ENCODE measurements around the gene SMARCD2.

The SMARCD2 gene

DNA sequence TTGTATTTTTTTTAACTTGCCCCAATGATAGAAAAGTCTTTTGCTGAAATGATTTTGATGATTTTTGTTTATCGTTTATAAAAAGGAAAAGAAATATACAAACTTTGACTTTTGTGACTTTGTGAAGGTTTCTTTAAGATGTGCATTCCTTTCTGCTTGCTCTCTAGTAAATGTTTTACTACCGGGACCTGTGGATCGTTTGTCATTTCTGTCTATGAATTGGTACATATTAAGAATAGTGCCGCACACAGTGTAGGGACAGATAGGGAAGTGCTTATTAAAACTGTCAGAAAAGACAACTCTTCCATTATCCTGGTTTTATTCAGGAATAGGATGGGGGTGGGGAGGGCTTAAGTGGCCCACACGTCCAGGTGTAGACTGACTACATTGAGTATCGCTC lies 23.4 kb downstream of the SMARCD2 start:
- no peak for TF ChIP-seq ZFX (IDR thresholded peaks at IDR 0.05; ENCODE audit: borderline replicate concordance)
- TF ChIP-seq, protein P1, sequence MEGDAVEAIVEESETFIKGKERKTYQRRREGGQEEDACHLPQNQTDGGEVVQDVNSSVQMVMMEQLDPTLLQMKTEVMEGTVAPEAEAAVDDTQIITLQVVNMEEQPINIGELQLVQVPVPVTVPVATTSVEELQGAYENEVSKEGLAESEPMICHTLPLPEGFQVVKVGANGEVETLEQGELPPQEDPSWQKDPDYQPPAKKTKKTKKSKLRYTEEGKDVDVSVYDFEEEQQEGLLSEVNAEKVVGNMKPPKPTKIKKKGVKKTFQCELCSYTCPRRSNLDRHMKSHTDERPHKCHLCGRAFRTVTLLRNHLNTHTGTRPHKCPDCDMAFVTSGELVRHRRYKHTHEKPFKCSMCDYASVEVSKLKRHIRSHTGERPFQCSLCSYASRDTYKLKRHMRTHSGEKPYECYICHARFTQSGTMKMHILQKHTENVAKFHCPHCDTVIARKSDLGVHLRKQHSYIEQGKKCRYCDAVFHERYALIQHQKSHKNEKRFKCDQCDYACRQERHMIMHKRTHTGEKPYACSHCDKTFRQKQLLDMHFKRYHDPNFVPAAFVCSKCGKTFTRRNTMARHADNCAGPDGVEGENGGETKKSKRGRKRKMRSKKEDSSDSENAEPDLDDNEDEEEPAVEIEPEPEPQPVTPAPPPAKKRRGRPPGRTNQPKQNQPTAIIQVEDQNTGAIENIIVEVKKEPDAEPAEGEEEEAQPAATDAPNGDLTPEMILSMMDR (IDR thresholded peaks at IDR 0.05), result no peak
- 0 out of 2 replicates have a peak overlapping the region, but pooled peaks have one; percentile 10 for H3K27ac ChIP-seq

DNA sequence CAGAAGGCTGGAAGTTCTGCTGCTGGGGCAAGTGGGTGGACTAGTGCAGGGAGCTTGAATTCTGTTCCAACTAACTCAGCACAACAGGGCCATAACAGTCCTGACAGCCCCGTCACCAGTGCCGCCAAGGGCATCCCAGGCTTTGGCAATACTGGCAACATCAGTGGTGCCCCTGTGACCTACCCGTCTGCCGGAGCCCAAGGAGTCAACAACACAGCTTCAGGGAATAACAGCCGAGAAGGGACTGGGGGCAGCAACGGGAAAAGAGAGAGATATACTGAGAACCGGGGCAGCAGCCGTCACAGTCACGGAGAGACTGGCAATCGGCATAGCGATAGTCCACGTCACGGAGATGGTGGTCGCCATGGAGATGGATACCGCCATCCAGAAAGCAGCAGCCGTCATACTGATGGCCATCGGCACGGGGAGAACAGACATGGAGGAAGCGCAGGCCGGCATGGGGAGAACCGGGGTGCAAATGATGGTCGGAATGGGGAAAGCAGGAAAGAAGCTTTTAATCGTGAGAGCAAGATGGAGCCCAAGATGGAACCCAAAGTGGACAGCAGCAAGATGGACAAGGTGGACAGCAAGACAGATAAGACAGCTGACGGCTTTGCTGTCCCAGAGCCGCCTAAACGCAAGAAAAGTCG lies 24.6 kb downstream of the SMARCD2 start:
- no peak overlapping the region for H3K27ac ChIP-seq
- TF ChIP-seq, protein P1 (IDR thresholded peaks at IDR 0.05), result no peak
- no peak for TF ChIP-seq ZFX (IDR thresholded peaks at IDR 0.05; ENCODE audit: borderline replicate concordance)

DNA sequence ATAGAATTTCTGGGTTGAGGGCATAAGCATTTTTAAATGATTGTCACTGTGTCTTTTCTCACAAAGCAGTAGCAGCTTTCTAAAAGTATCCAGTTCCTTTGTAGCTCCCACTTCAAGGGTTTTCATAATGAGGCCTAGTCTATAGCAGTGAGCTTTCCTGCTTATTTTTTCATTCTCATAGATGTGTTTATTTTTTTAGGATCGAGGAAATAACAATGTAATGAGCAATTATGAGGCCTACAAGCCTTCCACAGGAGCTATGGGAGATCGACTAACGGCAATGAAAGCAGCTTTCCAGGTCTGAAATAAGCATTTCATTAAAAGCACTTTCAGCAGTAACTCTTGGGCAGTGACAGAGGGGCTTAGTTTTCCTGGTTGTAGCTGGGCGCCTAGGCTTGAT lies 25.8 kb downstream of the SMARCD2 start:
- no peak overlapping the region for H3K27ac ChIP-seq
- TF ChIP-seq, protein P1 (IDR thresholded peaks at IDR 0.05), result no peak
- no peak for TF ChIP-seq ZFX (IDR thresholded peaks at IDR 0.05; ENCODE audit: borderline replicate concordance)

DNA sequence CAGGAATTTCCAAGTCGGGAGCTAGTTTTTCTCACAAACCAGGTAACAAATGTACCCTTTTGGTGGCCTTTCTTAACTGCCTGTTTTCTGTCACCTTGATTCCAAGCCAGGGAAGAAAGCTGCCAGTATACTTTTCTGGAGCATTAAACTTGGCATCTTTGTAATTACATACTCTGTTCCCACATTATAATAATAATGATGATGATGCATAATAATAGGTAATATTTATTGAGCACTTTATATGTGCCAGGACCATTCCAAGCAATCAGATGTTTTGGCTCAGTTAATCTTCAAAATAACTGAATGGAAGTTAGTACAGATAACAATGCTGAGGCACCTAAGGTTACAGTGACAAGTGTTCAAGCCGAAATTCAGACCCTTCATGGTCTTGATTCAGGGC lies 26.4 kb downstream of the SMARCD2 start:
- H3K27ac ChIP-seq, result no peak overlapping the region
- no peak for TF ChIP-seq ZFX (IDR thresholded peaks at IDR 0.05; ENCODE audit: borderline replicate concordance)
- TF ChIP-seq, protein P1 (IDR thresholded peaks at IDR 0.05), result no peak

DNA sequence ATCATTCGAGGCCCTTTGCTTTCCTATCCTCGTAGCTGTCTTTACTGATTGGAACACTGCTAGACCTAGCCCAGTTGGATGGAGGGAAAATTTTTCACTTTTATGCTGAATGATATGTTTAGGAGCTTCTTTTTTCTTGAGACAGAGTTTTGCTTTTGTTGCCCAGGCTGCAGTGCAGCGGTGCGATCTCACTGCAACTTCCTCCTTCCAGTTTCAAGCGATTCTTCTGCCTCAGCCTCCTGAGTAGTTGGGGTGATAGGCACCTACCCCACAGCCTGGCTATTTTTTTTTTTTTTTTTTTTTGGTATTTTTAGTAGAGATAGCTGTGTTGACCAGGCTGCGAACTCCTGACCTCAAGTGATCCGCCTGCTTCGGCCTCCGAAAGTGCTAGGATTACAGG lies 32.5 kb downstream of the SMARCD2 start:
- TF ChIP-seq ZFX (IDR thresholded peaks at IDR 0.05; ENCODE audit: borderline replicate concordance), result no peak
- TF ChIP-seq, protein P1 (IDR thresholded peaks at IDR 0.05), result no peak
- H3K27ac ChIP-seq, result no peak overlapping the region

DNA sequence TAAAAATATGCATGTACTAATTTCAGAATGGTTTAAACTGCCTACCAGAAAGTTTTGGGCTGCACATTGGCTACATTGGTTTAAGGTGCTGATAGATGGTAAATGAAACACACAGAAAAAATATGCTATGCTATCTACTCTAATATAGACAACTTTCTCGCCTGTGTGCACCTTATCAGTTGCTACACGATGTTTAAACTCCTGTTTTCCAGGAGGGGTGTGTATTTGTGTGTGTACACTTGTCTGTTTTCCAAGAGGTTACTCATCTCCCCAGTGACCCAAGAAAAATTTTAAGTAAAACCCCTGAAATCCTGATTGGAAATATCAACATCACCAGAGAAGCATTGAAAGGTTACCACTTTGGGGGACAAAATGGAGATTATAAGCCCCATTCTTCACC lies 36.9 kb downstream of the SMARCD2 start:
- H3K27ac ChIP-seq, result no peak overlapping the region
- no peak for TF ChIP-seq ZFX (IDR thresholded peaks at IDR 0.05; ENCODE audit: borderline replicate concordance)
- TF ChIP-seq, protein P1 (IDR thresholded peaks at IDR 0.05), result no peak

DNA sequence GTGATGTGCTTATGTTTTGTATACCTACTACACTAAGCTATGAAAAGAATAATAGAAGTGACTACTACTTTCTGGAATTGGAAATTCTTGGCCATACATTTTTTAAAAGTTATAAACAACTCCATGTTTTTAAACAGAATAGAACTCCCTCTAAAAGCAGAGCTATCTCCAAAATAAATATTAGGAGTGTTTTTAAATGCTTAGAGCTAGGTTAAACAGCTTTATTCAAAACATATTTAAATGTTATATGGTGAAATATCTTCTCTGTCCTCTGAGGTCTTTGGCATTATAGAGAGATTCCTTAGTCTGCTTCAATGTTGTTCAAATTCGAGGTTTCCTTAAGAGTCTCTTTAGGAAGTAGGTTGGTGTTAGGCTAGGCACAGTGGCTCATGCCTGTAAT lies 38.2 kb downstream of the SMARCD2 start:
- no peak overlapping the region for H3K27ac ChIP-seq
- TF ChIP-seq ZFX (IDR thresholded peaks at IDR 0.05; ENCODE audit: borderline replicate concordance), result no peak
- TF ChIP-seq, protein P1 (IDR thresholded peaks at IDR 0.05), result no peak
